Panc1 (cell line): ENCODE results near the gene PON2. TPM values are rescaled to one million over a fixed set of nuclear protein-coding genes. Genes with fewer than 3 reads are reported as not detected.

Experiments used
- ATAC-seq: fragments of 200-7000 bp; cut with Tn5 transposase; 2 replicates; pipeline ENCODE4 v1.9.1; 2020; ENCODE audit warnings: mild to moderate bottlenecking, moderate library complexity
- BruUV-seq: library from RNA; stranded (reverse); fragments of 400-500 nt; replicated peaks from 2 replicates; lab custom pipeline; 2021; lab: Mats Ljungman, UMichigan
- CTCF ChIA-PET: fragments of 300-600 bp; sonication (Branson Sonifier 250); formaldehyde crosslinking; loops from one replicate; lab custom pipeline; 2022; ENCODE audit warnings: antibody characterized with exemption; lab: Charles Lee
- POLR2A ChIA-PET: fragments of 300-600 bp; sonication (Branson Sonifier 250); formaldehyde crosslinking; loops from one replicate; lab custom pipeline; 2022; ENCODE audit warnings: antibody characterized with exemption; lab: Charles Lee
- DNase-seq: peaks from one replicate; pipeline ENCODE4 v3.0.0-alpha.2; 2010; ENCODE audit warnings: low read depth, low spot score
- H3K27ac ChIP-seq: 2 replicates; pipeline ENCODE4 v1.5.1; 2011; ENCODE audit warnings: mild to moderate bottlenecking, low read length, inconsistent platforms
- H3K27me3 ChIP-seq: fragments of 200-500 bp; sonication (Bioruptor generic); 2 replicates; pipeline ENCODE4 v1.6.0; 2014; ENCODE audit warnings: low read length, inconsistent platforms; ENCODE audit not compliant: control insufficient read depth, insufficient read depth
- H3K36me3 ChIP-seq: fragments of 200-500 bp; sonication (Bioruptor generic); 2 replicates; pipeline ENCODE4 v1.5.1; 2014; ENCODE audit warnings: inconsistent platforms, mild to moderate bottlenecking, low read length, moderate library complexity; ENCODE audit not compliant: control insufficient read depth, insufficient read depth
- H3K4me1 ChIP-seq: 2 replicates; pipeline ENCODE4 v1.5.1; 2011; ENCODE audit warnings: inconsistent platforms, mild to moderate bottlenecking, low read length, moderate library complexity; ENCODE audit not compliant: control insufficient read depth, insufficient read depth
- H3K4me3 ChIP-seq, 2 experiments: 2 replicates each; pipeline ENCODE4 v1.5.1; 2011 to 2012; ENCODE audit warnings: low read depth in 2 of 2, low read length in 2 of 2, mild to moderate bottlenecking in 2 of 2, inconsistent platforms in 1 of 2, moderate library complexity in 1 of 2
- H3K9me3 ChIP-seq: fragments of 200-500 bp; sonication (Bioruptor generic); 2 replicates; pipeline ENCODE4 v1.5.1; 2014; ENCODE audit warnings: low read depth, mild to moderate bottlenecking, inconsistent platforms, low read length, moderate library complexity; ENCODE audit not compliant: control insufficient read depth, insufficient read depth
- POLR2AphosphoS5 ChIP-seq: IDR thresholded peaks from 2 replicates; pipeline ENCODE4 v1.6.1; 2012; ENCODE audit warnings: mild to moderate bottlenecking, low read depth, low read length, moderate library complexity
- REST ChIP-seq, 2 experiments: IDR thresholded peaks; 2 replicates each; pipeline ENCODE4 v1.6.1; 2011 to 2012; ENCODE audit warnings: low read depth in 2 of 2, control low read depth in 1 of 2, low read length in 1 of 2, mild to moderate bottlenecking in 1 of 2, moderate library complexity in 1 of 2; ENCODE audit not compliant: insufficient read depth in 1 of 2
- SIN3A ChIP-seq: IDR thresholded peaks from 2 replicates; pipeline ENCODE4 v1.6.1; 2012; ENCODE audit warnings: low read depth, mild to moderate bottlenecking, low read length, moderate library complexity, borderline replicate concordance; ENCODE audit not compliant: insufficient read depth
- TCF7L2 ChIP-seq: IDR thresholded peaks from 2 replicates; pipeline ENCODE4 v1.6.1; 2011; ENCODE audit warnings: mild to moderate bottlenecking, low read depth, low read length, inconsistent platforms
- in situ Hi-C: cut with HindIII; loops from 2 replicates; pipeline ENCODE4 v1.10.0; 2016; ENCODE audit warnings: low sequenced_read_pairs, low pct_unique_long_range_greater_than_20kb
- intact Hi-C: fragments of 100-400 bp; cut with micrococcal nuclease; formaldehyde crosslinking; loops from one replicate; pipeline ENCODE4 v1.10.0; 2022; ENCODE audit not compliant: unreplicated experiment
- total RNA-seq: library from RNA; stranded (reverse); gene quantifications from one replicate; pipeline ENCODE4 v1.2.1, GENCODE V29; 2021; ENCODE audit not compliant: unreplicated experiment
- TF ChIP-seq, protein P1 (sequence below): fragments of 450-650 bp; IDR thresholded peaks from 2 replicates; pipeline ENCODE4 v1.5.1; 2017; ENCODE audit warnings: mild to moderate bottlenecking

The PON2 gene
- total RNA-seq, 1 experiment from 2014 or later = 116 TPM

DNA sequence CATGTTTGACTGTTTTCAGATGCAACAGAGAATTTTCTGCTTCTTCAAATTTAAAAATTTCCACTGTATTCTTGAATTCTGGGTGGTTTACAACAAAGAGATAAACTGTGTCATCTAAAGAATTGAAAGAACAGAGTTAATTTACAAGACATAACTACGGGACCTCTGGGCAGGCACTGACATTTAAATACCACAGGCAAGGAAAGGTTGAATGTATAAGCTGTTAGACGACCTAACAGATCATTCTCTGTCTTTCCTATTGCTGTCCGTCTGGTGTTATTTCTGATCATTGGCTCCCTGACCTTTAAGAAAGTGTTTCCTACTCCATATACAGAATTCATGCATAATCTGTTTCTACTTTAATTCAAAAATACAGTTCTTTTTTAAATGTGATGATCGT is 23.2 kb downstream of the PON2 start:
- TF ChIP-seq TCF7L2 = no peak
- TF ChIP-seq, protein P1, sequence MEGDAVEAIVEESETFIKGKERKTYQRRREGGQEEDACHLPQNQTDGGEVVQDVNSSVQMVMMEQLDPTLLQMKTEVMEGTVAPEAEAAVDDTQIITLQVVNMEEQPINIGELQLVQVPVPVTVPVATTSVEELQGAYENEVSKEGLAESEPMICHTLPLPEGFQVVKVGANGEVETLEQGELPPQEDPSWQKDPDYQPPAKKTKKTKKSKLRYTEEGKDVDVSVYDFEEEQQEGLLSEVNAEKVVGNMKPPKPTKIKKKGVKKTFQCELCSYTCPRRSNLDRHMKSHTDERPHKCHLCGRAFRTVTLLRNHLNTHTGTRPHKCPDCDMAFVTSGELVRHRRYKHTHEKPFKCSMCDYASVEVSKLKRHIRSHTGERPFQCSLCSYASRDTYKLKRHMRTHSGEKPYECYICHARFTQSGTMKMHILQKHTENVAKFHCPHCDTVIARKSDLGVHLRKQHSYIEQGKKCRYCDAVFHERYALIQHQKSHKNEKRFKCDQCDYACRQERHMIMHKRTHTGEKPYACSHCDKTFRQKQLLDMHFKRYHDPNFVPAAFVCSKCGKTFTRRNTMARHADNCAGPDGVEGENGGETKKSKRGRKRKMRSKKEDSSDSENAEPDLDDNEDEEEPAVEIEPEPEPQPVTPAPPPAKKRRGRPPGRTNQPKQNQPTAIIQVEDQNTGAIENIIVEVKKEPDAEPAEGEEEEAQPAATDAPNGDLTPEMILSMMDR = no peak
- TF ChIP-seq SIN3A = no peak
- TF ChIP-seq REST (IDR thresholded peaks at IDR 0.05; ENCODE audit: insufficient read depth in 1 of 2, low read depth in 2 of 2, low read length in 1 of 2) = no peak
- no peak for TF ChIP-seq POLR2AphosphoS5
- H3K27me3 ChIP-seq = no peaks in the 10 kb centered on the region
- BruUV-seq = no TSS peak
- H3K36me3 ChIP-seq = peaks cover 16% of the 10 kb centered on the region
- ATAC-seq = no peak
- no peak overlapping the region for H3K27ac ChIP-seq
- POLR2A ChIA-PET = no interaction called here
- no peaks in the 10 kb centered on the region for H3K4me1 ChIP-seq
- CTCF ChIA-PET = no interaction called here
- intact Hi-C loops (no loop called here), in situ Hi-C loops (no loop called here)
- no peak for DNase-seq
- no peaks in the 10 kb centered on the region for H3K9me3 ChIP-seq
- no peak overlapping the region for H3K4me3 ChIP-seq

DNA sequence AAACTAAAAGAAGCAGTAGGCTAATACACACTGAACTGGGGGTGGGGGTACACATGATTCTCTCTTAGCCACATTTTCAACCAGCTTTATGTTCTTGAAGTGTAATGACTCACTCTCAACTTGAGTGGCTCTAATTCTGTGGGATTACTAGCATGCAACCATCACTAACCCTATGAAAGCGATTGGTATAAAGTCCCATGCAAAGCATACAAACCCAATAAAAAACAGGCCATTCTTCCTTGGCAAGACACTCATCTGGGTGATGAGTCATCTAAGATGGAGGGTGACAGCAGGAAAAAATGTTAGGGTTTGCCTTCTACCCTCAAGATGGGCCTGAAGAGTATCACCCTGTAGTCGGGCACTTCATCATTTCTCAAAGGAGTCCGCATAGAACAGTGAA is 23.8 kb downstream of the PON2 start:
- Histone ChIP-seq H3K27ac (no peak overlapping the region), H3K9me3 (no peaks in the 10 kb centered on the region), H3K36me3 (peaks cover 20% of the 10 kb centered on the region), H3K27me3 (no peaks in the 10 kb centered on the region), H3K4me3 (no peak overlapping the region), H3K4me1 (no peaks in the 10 kb centered on the region)
- no peak for TF ChIP-seq TCF7L2
- TF ChIP-seq POLR2AphosphoS5 = no peak
- no peak for TF ChIP-seq SIN3A
- no peak for TF ChIP-seq REST (IDR thresholded peaks at IDR 0.05; ENCODE audit: insufficient read depth in 1 of 2, low read depth in 2 of 2, low read length in 1 of 2)
- TF ChIP-seq, protein P1 = no peak
- ChIA-PET POLR2A (no interaction called here), CTCF (no interaction called here)
- ATAC-seq (no peak), DNase-seq (no peak)
- intact Hi-C loops = no loop called here
- in situ Hi-C loops = no loop called here
- no TSS peak for BruUV-seq
